ENCODE data around the gene SSBP3. TPM values are rescaled to one million over a fixed set of nuclear protein-coding genes. Genes with fewer than 3 reads are reported as not detected.

SSBP3 gene
- total and polyA plus RNA-seq, 2 of the 13 experiments (the other 11 are each of a cell fraction or from before 2014, with no cell fraction given), result 8.5 to 17.6 TPM

DNA sequence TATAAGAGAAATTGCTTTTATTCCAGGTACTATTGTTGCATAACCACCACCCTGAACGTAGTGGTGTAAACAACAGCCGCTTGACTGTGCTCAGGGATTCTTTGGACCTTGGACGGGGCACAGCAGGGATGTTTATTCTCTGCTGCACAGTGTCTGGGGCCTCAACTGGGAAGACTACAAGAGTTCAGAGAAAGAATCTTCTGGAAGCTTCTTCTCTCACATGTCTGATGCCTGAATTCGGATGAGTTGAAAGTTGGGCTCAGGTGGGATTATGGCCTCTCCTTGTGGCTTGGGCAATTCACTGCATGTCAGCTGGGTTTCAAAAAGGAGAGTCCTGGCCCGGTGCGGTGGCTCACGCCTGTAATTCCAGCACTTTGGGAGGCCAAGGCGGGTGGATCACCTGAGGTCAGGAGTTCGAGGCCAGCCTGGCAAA, 19.0 kb upstream of the SSBP3 start (continued):
- TF ChIP-seq, protein P1, sequence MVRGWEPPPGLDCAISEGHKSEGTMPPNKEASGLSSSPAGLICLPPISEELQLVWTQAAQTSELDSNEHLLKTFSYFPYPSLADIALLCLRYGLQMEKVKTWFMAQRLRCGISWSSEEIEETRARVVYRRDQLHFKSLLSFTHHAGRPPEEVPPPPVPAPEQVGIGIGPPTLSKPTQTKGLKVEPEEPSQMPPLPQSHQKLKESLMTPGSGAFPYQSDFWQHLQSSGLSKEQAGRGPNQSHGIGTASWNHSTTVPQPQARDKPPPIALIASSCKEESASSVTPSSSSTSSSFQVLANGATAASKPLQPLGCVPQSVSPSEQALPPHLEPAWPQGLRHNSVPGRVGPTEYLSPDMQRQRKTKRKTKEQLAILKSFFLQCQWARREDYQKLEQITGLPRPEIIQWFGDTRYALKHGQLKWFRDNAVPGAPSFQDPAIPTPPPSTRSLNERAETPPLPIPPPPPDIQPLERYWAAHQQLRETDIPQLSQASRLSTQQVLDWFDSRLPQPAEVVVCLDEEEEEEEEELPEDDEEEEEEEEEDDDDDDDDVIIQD (CRISPR knock-in tag; IDR thresholded peaks at IDR 0.05; ENCODE audit: low read depth), result 0 out of 2 replicates have a peak, but pooled peaks have one; percentile 39
- TF ChIP-seq HNF4G (IDR thresholded peaks at IDR 0.05; ENCODE audit: borderline replicate concordance, low read depth, low read length) (peak; percentile 68), HNF4G (CRISPR knock-in tag; IDR thresholded peaks at IDR 0.05; ENCODE audit: borderline replicate concordance, low read depth) (peak; percentile 84), POLR2A (IDR thresholded peaks at IDR 0.05; ENCODE audit: insufficient read depth in 1 of 2, low read depth in 2 of 2, low read length in 2 of 2) (no peak), ZBTB20 (CRISPR knock-in tag; IDR thresholded peaks at IDR 0.05; ENCODE audit: borderline replicate concordance, low read depth) (no peak; the same call in 1 of the 2 replicates), ZNF496 (CRISPR knock-in tag; IDR thresholded peaks at IDR 0.05; ENCODE audit: insufficient replicate concordance) (no peak), ZMYM3 (CRISPR knock-in tag; IDR thresholded peaks at IDR 0.05) (peak; percentile 82), ZNF20 (CRISPR knock-in tag; IDR thresholded peaks at IDR 0.05) (no peak), ZNF616 (CRISPR knock-in tag; IDR thresholded peaks at IDR 0.05; ENCODE audit: low read depth) (no peak), AGO1 (IDR thresholded peaks at IDR 0.05; ENCODE audit: low read depth, low read length, poor library complexity, severe bottlenecking) (no peak), SALL2 (CRISPR knock-in tag; IDR thresholded peaks at IDR 0.05) (no peak), ZMYM4 (CRISPR knock-in tag; IDR thresholded peaks at IDR 0.05) (no peak), SIX4 (CRISPR knock-in tag; IDR thresholded peaks at IDR 0.05) (no peak), ZNF556 (CRISPR knock-in tag; IDR thresholded peaks at IDR 0.05; ENCODE audit: borderline replicate concordance) (no peak), FOXC1 (CRISPR knock-in tag; IDR thresholded peaks at IDR 0.05; ENCODE audit: borderline replicate concordance) (no peak), FOXK2 (IDR thresholded peaks at IDR 0.05) (no peak)
- TF ChIP-seq, protein P2, sequence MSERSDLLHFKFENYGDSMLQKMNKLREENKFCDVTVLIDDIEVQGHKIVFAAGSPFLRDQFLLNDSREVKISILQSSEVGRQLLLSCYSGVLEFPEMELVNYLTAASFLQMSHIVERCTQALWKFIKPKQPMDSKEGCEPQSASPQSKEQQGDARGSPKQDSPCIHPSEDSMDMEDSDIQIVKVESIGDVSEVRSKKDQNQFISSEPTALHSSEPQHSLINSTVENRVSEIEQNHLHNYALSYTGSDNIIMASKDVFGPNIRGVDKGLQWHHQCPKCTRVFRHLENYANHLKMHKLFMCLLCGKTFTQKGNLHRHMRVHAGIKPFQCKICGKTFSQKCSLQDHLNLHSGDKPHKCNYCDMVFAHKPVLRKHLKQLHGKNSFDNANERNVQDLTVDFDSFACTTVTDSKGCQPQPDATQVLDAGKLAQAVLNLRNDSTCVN (CRISPR knock-in tag; IDR thresholded peaks at IDR 0.05; ENCODE audit: borderline replicate concordance), result no peak
- TF ChIP-seq, protein P3, sequence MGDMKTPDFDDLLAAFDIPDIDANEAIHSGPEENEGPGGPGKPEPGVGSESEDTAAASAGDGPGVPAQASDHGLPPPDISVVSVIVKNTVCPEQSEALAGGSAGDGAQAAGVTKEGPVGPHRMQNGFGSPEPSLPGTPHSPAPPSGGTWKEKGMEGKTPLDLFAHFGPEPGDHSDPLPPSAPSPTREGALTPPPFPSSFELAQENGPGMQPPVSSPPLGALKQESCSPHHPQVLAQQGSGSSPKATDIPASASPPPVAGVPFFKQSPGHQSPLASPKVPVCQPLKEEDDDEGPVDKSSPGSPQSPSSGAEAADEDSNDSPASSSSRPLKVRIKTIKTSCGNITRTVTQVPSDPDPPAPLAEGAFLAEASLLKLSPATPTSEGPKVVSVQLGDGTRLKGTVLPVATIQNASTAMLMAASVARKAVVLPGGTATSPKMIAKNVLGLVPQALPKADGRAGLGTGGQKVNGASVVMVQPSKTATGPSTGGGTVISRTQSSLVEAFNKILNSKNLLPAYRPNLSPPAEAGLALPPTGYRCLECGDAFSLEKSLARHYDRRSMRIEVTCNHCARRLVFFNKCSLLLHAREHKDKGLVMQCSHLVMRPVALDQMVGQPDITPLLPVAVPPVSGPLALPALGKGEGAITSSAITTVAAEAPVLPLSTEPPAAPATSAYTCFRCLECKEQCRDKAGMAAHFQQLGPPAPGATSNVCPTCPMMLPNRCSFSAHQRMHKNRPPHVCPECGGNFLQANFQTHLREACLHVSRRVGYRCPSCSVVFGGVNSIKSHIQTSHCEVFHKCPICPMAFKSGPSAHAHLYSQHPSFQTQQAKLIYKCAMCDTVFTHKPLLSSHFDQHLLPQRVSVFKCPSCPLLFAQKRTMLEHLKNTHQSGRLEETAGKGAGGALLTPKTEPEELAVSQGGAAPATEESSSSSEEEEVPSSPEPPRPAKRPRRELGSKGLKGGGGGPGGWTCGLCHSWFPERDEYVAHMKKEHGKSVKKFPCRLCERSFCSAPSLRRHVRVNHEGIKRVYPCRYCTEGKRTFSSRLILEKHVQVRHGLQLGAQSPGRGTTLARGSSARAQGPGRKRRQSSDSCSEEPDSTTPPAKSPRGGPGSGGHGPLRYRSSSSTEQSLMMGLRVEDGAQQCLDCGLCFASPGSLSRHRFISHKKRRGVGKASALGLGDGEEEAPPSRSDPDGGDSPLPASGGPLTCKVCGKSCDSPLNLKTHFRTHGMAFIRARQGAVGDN (CRISPR knock-in tag; IDR thresholded peaks at IDR 0.05), result peak; percentile 65
- TF ChIP-seq, protein P4, sequence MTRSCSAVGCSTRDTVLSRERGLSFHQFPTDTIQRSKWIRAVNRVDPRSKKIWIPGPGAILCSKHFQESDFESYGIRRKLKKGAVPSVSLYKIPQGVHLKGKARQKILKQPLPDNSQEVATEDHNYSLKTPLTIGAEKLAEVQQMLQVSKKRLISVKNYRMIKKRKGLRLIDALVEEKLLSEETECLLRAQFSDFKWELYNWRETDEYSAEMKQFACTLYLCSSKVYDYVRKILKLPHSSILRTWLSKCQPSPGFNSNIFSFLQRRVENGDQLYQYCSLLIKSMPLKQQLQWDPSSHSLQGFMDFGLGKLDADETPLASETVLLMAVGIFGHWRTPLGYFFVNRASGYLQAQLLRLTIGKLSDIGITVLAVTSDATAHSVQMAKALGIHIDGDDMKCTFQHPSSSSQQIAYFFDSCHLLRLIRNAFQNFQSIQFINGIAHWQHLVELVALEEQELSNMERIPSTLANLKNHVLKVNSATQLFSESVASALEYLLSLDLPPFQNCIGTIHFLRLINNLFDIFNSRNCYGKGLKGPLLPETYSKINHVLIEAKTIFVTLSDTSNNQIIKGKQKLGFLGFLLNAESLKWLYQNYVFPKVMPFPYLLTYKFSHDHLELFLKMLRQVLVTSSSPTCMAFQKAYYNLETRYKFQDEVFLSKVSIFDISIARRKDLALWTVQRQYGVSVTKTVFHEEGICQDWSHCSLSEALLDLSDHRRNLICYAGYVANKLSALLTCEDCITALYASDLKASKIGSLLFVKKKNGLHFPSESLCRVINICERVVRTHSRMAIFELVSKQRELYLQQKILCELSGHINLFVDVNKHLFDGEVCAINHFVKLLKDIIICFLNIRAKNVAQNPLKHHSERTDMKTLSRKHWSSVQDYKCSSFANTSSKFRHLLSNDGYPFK (CRISPR knock-in tag; IDR thresholded peaks at IDR 0.05; ENCODE audit: borderline replicate concordance), result no peak
- TF ChIP-seq, protein P5, sequence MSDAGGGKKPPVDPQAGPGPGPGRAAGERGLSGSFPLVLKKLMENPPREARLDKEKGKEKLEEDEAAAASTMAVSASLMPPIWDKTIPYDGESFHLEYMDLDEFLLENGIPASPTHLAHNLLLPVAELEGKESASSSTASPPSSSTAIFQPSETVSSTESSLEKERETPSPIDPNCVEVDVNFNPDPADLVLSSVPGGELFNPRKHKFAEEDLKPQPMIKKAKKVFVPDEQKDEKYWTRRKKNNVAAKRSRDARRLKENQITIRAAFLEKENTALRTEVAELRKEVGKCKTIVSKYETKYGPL (CRISPR knock-in tag; IDR thresholded peaks at IDR 0.05), result peak; percentile 96
